IPS-NIHi7 (cell line): ENCODE data around the gene TEX11.

Source experiments
- DNase-seq: peaks from one replicate; pipeline ENCODE4 v3.0.0; 2012; ENCODE audit warnings: mixed read lengths; ENCODE audit errors: extremely low spot score

Gene TEX11

GRCh38 chrX:70497026-70497425 is 411.5 kb downstream of the TEX11 start:
- DNase-seq, result no peak

GRCh38 chrX:70496491-70496890 is 412.0 kb downstream of the TEX11 start:
- DNase-seq, result peak; percentile 28

- no peak for DNase-seq
These were observed 414.1 kb downstream of the TEX11 start for GRCh38 chrX:70494441-70494840.

GRCh38 chrX:70488856-70489255 is 419.7 kb downstream of the TEX11 start:
- no peak for DNase-seq

- DNase-seq, result no peak
These were observed 423.0 kb downstream of the TEX11 start for GRCh38 chrX:70485466-70485865.

- DNase-seq, result no peak
These were observed 426.2 kb downstream of the TEX11 start for GRCh38 chrX:70482300-70482699.

- no peak for DNase-seq
These were observed 426.8 kb downstream of the TEX11 start for GRCh38 chrX:70481471-70482270.

GRCh38 chrX:70480660-70481018 is 427.9 kb downstream of the TEX11 start:
- no peak for DNase-seq

GRCh38 chrX:70479922-70480659 is 428.4 kb downstream of the TEX11 start:
- DNase-seq, result no peak

GRCh38 chrX:70479247-70479921 is 429.1 kb downstream of the TEX11 start:
- no peak for DNase-seq
